HG03095 (cell line): Measurements from ENCODE around the gene ADSL.
"Not testable (repeated sequence)": the region's sequence is repeated elsewhere in the genome, so short reads cannot be mapped to it uniquely, and the experiment has no call there.

Source experiments
- ATAC-seq: cut with Tn5 transposase; IDR thresholded peaks from one replicate; pipeline ENCODE4 v1.9.1; 2021; ENCODE audit warnings: moderate library complexity; ENCODE audit not compliant: unreplicated experiment

The ADSL gene

DNA sequence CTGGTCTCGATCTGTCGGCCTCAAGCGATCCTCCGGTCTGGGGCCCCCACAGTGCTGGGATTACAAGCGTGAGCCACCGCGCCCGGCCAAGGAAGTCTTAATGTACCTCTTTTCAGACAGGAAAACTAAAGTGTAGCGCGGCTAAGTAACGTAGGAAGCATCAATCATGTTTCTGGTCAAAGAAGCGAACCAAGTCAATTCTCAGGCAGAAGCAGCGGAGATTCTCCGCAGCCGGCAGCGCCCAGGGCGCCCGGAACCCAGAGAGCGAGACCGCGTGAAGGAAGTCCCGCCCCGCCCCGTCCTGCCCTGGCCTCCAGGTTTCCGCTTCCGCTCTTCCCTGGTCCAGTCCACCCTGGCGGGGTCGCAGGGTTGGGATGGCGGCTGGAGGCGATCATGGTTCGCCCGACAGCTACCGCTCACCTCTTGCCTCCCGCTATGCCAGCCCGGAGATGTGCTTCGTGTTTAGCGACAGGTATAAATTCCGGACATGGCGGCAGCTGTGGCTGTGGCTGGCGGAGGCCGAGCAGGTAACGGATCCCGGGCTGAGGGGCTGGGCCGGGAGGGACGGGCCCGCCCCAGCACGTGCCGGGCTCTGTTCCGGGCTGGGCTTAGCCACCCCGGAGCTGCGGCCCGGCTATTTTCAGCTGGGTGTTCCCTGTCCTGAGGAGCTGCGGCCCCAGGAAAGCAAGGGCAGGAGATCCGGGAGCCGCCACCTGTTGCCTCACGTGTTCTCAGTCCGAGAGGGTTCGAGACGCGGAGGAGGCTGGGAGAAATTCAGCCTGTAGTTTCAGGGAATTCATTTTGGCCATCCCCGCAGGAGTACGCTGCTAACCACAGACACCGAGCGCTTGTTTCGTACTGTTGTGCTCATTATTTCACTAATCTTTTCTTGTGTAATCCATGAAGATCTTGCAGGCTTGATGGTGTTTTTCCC lies at the start of gene ADSL:
TSS of gene ADSL (plus strand) at position 316 of the 934 bp plus-strand sequence. CDS start at position 375, 59 bp downstream.
- ATAC-seq: peak; percentile 77

DNA sequence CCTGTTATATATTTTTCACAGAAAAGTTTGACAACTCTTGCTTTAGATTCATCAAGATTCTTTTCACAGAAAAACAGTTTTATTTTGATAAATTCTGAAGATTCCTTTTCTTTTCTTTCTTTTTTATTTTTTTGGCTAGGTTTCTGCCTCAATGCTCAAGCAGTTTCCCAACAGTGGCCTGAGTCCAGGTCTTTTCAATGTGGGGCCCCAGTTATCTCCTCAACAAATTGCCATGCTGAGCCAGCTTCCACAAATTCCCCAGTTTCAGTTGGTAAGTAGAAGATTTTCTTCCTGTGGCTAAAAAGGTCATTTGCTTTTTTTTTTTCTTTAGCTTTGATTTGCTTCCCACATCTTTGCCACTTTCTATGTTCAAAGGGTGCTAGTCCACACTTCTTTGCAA lies 46.0 kb upstream of the ADSL start:
- no peak for ATAC-seq

DNA sequence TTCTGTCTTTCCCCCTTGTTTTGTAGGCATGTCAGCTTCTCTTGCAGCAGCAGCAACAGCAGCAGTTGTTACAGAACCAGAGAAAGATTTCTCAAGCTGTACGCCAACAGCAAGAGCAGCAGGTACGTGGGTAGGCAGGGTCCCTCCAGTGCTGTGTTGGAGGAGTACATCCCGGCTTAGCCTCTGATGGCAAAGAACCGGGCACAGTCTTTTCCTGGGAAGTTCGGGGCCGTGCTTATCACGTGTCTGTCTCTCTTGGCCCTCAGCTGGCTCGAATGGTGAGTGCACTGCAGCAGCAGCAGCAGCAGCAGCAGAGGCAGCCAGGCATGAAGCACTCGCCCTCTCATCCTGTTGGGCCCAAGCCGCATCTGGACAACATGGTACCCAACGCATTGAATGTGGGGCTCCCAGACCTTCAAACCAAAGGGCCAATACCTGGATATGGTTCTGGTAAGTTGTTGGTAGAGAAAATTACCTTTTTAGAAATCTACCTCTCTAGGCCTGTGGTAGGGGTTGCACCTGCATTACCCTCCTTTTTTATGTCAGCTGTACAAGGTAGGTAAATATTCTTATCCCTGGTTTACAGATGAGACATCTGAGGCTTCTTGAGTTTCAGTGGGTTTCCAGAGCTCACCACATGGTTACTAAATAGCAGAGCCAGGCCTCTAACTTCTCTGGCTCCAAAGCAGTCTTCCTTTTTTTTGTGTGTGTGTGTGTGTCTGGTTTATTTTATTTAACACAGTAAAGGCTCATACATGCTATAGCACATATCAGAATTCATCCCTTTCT lies 45.2 kb upstream of the ADSL start:
- ATAC-seq: peak; percentile 85

DNA sequence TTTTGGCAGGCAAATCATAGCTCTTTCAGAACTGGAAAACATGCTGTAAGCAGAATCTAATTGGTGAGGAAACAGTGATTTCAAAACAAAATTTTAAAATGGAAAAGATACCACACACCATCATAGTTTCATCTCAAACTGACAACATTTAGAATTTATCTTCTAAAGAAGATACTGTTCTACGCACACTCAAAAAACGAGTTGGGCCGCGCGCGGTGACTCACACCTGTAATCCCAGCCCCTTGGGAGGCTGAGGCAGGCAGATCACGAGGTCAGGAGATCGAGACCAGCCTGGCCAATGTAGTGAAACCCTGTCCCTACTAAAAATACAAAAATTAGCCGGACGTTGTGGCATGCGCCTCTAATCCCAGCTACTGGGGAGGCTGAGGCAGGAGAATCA lies 44.2 kb upstream of the ADSL start:
- ATAC-seq: no peak

DNA sequence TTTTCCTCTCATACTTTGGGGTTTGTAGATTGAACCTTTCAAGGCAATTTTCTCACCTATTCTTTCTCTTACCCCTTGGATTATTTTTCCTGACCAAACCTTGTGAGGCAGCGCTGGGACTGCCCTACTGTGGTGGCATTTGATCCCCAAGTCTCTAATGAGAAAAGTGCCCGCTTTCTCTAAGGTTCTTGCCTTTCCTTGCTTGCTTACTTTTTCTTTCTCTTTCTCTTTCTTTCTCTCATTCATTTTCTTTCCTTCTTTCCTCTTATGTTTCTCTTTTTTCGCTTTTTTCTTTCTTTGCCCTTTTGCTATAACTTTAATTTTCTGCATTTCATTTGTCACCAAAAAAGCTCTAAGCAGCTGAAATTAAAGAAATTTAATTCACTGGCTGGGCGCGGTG lies 40.7 kb upstream of the ADSL start:
- ATAC-seq: no peak

DNA sequence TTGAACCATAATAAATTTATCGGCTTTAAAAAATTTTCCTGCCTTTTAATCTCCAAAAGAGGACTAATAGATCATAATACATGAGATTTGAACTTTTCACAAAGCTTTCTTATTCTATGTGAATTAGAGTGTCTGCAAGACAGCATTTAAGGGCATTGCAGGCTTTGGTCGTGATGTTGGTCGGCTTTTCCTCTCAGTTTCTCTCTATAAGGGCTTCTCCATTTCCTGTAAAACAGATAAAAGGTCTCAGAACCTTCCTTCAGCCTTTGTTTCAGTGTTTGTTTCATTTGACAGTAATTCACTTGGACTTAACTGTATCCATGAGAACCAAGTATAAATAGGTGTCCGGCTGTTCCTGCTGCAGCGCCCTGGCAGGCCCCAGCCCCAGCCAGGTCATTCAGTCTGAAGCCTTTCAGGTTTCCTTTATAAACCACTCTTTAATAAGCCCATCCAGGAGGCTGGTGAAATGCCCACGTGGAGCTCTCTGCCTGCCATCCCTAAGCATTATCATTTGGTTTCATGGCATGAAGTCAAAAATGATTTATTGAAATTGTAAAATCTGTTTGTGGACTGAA lies 37.2 kb upstream of the ADSL start:
- no peak for ATAC-seq

DNA sequence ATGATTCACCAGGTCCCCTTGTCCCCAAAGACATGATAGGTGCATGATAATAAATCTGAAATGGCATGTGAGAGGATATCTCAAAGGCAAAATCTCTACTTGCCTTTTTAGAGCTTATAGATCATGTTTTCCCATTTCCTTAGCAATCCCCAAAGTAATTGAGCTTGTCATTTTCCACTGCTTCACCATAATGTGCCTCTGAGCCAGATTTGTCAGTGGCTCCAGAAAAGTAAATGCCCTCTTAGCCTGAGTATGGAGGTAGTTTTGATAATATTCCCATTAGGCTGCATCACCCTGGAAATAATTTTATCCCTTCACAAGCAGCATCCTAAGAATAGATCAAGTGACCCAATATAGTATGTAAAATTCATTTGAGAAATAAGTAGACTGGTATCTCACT lies 36.7 kb upstream of the ADSL start:
- no peak for ATAC-seq

DNA sequence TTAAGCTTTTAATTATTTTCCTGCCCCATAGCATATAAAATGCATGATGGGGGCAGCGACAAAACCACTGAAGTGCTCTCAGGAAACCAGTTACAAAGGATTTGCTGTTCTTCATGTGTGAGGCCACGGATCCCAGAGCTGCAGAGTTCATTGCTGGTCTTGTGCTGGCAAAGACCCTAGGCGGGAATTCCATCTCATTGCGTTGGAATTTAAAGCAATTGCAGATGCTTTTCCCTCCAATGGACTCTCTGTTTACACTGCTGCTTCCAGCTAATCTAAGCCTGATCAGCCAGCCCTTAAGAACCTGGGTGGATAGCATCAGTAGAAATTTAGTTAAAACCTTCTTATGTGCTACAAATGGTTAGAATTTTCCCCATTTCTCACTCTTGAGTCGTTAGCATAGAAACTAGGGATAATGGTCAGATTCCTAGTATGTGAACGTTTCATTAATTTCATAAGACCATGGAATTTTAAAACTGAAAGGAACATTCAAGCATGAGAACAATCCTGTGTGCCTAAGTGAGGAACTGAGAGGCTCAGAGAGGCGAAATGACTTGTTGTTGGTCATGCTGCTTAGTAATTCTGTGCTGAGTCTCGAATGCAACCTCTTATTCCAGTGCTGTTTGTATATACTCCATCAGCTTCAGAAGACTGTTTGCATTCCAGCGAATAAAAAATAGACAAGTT lies 36.1 kb upstream of the ADSL start:
- ATAC-seq: no peak

DNA sequence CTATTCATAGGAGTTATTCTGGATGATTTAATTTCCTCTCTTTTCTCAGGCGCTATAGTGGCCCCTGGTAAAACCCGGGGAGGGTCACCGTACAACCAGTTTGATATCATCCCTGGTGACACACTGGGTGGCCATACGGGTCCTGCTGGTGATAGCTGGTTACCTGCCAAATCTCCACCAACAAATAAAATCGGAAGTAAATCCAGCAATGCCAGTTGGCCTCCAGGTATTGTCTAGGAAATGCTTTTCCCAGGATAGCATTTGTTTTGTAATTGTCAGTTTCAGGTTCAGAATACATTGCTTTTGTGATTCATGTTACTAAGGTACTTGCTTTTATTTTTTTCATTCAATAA lies 35.6 kb upstream of the ADSL start:
- no peak for ATAC-seq

DNA sequence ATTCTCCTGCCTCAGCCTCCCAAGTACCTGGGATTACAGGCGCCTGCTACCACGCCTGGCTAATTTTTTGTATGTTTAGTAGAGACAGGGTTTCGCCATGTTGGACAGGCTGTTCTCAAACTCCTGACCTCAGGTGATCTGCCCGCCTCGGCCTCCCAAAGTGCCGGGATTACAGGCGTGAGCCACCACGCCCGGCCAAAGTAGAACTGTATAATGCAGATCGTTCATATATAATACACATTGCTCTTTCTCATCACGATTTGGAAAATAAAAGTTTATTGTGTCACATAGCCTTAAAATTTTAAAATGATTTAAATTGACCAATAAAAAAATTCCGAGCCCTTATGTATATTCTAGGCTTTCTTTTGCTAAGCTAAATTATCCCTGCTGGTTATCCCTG lies 34.7 kb upstream of the ADSL start:
- ATAC-seq: not testable (repeated sequence)

DNA sequence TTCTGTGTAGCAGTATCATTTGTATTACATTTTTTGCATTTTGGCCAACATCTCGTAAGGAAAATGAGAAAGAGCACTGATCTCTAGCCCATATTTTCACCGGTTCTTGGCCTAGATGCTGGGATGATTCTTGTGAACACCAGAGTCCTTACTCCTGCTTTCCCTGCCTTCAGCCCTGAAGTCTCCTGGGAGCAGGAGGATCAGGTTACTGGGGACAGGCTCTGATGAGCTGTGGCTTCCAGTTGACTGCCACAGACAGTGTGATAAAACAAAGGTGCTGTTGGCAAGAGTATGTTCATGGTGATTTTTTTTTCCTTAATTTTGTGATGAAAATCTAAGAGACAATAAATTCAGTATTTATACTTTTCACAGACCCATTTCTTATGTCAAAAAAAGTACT lies 34.2 kb upstream of the ADSL start:
- no peak for ATAC-seq

DNA sequence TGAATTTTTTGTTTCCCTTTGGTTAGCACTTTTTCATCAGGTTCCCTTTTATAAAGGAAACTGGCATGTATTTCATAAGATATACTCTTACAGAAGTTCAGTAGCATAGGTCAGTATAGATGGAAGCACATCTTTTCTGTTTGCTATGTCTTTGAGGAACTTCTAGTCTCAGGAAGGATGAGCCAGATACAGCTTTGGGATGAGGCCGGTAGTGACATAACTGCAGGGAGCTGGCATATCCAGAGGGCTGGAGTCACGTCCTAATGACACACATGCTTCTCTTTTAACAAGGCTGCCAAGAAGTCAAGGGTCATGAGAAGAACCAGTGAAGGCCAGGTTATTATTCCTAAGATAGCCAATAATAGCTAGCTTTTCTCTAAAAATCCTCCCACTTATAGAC lies 33.3 kb upstream of the ADSL start:
- ATAC-seq: no peak

DNA sequence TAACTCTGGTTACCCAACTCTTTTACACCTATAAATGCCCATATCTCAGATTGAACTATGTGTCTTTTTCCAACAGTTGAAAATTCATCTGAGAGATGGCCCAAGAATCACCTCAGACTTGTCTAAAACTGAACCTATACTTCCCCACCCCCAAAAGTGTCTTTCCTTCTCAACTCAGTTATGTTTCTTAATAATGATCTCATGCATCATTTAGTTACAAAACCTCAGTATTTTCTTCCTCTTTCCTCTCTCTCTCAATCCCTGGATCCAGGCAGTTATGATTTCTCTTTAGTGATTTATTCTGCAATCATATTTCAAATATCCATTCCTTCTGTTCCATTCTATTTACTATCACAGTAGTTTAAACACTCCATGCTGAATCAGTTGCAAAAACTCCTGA lies 32.3 kb upstream of the ADSL start:
- ATAC-seq: no peak

DNA sequence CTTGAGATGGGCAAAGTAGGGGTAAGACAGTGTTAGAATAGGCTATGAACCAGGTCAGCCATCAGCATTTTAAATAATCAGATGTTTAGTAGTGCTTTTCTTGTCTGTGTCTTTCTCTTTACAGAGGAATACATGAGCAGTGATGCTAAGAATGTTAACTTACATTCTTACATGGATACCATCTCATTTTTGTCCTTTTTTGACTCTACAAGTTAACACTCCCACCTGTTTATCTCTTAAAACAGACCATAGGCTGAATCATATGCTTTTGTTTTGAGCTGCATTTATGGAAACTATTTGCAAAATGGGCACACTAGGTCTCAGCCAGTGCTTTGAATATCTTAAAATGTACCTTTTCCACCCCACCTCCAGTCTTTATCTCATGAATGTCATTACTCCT lies 25.6 kb upstream of the ADSL start:
- no peak for ATAC-seq

DNA sequence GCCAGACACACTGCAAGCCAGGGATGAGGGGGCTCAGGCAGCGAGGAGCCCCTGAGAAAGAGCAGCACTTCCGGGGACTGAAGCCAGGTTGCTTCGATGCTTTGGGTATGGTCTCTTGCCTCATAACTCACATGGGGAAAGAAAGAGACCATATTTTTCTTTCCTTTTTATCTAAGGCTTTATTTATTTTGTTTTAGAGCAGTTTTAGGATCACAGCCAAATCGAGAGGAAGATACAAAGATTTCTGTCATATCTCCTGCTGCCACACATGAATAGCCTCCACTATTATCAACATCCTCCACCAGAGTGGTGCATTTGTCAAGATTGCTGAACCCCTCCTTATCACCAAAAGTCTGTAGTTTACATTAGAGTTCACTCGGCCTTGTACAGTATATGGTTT lies 24.3 kb upstream of the ADSL start:
- no peak for ATAC-seq

DNA sequence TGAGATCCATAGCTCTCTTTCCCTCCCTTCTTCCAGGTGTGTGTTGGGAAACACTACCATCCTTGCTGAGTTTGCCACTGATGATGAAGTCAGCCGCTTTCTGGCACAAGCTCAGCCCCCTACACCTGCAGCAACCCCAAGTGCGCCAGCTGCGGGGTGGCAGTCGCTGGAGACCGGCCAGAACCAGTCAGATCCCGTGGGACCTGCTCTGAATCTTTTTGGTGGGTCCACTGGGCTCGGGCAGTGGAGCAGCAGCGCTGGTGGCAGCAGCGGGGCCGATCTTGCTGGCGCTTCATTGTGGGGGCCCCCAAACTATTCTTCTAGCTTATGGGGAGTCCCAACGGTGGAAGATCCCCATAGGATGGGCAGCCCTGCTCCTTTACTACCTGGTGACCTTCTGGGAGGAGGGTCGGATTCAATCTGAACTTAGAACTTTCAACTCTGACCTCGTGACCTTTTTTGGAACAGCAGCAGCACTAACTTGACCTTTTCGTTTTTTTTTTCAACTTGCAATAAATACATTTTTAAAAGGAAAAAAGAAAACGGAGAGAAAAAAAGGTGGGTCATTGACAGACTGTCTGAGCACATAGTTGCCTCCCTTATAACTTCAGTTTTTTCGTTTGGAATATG lies 23.4 kb upstream of the ADSL start:
- ATAC-seq: no peak

DNA sequence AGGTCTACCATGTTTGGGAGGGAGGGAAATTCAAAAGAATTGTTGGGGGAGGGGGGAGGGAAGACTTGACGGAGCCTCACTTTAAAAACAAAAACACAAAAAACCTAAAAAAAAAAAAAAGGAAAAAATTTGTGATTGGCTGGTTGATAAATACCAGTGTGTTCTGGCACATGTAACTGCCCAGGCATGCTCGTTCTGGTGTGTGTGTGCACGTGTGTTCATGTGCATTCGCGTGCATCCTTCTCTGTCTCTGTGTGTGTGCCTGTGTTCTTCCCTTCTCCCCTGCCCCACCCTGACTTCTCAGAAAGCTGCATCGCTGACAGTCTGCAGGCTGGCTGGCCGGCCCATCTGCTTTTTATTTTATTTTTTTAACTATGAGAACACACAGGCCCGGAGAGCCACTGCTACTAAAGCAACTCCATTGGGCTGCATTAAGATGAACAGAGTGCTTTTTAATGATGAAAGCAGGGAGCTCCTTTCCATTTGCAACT lies 22.6 kb upstream of the ADSL start:
- ATAC-seq: no peak

DNA sequence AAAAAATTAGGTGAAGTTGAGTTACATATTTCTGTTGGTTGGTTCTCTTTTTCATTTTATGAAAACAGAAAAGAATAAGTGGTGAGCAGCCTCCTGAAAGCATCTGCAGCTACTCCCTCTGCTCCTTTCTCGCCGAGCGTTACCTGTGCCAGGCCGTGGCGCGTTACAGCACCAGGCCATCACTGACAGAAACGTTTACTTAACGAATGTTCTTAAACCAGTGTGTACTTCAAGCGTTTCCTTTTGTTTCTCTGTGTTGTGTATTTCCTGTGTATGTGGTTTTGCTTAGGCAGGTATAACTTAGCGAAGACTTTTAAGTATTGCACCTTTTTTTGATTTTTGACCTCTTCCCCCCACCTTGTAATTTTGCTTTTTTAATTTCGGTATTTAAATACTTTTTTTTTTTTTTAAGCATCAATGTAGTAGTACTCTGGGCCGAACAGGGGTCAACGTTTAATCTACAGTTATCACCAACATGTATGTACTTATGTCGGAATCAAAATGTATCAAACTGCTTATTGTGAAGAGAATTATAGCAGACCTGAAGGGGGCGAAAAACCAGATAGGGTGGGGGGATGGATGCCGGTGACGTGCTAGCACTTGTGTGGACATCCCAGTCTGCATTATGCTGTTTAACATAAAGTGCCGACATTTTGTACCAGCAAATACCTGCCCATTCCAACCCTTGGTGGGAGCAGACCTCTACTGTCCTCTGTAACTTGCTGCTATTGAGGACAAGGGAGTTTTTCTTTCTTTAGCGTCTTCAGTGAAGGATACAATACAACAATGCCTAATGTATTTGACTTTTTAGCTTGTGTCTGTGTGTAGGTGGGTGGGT lies 21.6 kb upstream of the ADSL start:
- no peak for ATAC-seq

DNA sequence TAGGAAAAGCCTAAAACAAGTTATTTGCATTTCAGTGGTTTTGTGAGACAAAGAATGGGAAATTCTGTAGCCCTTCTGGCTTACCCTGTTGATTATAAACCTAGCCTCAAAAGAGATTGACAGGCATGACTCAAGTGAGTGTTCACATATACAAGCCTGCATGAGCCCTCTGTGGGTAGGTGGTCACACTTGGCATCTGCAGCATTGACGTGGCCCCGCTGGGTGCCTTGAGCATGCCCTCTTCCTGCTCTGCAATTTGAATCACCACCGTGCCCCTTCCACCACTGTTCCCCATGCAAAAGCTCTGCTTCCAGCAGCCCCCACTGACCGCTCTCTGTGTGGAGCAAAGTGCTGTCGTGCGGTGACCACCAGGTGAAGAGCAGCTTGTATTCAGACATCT lies 21.0 kb upstream of the ADSL start:
- ATAC-seq: no peak
